AG04450 (cell line): ENCODE data around the gene ABCA7. TPM values are rescaled to one million over a fixed set of nuclear protein-coding genes. Genes with fewer than 3 reads are reported as not detected.

Experiments
- CTCF ChIA-PET: fragments of 300-600, 350-600 bp; formaldehyde crosslinking; extraction: SDS; loops from one replicate; lab custom pipeline; 2022; ENCODE audit warnings: antibody characterized with exemption, inconsistent platforms; lab: Charles Lee
- POLR2A ChIA-PET: fragments of 350-600 bp; formaldehyde crosslinking; extraction: SDS; loops from one replicate; lab custom pipeline; 2021; ENCODE audit warnings: antibody characterized with exemption, inconsistent platforms; lab: Yijun Ruan, JAX
- DNase-seq: peaks from one replicate; pipeline ENCODE4 v3.0.0-alpha.2; 2011; ENCODE audit warnings: low read depth, low spot score
- H3K27ac ChIP-seq: one replicate; pipeline ENCODE4 v1.5.1; 2012; ENCODE audit warnings: low read depth, low read length, control low read depth
- H3K27me3 ChIP-seq: one replicate; pipeline ENCODE4 v1.6.0; 2012; ENCODE audit warnings: low read length; ENCODE audit not compliant: control insufficient read depth, insufficient read depth
- H3K4me3 ChIP-seq: 2 replicates; pipeline ENCODE4 v1.5.1; 2011; ENCODE audit warnings: mild to moderate bottlenecking, low read depth, low read length, control low read depth
- H3K9me3 ChIP-seq: 2 replicates; pipeline ENCODE4 v1.5.1; 2012; ENCODE audit warnings: low read length; ENCODE audit not compliant: control insufficient read depth, insufficient read depth
- CTCF ChIP-seq: IDR thresholded peaks from 2 replicates; pipeline ENCODE4 v1.5.1; 2011; ENCODE audit warnings: low read depth, low read length, control low read depth, inconsistent platforms
- polyA plus RNA-seq: library from polyadenylated mRNA; depleted of rRNA; stranded (reverse); fragments of >200 nt; gene quantifications from 2 replicates; pipeline ENCODE4 v1.2.3, GENCODE V29; 2011

ABCA7 gene
- polyA plus RNA-seq, 1 experiment, result 1.6 TPM

GRCh38 chr19:1049800-1050199 lies 9.9 kb downstream of the ABCA7 start:
- TF ChIP-seq CTCF, result no peak
- H3K27me3 ChIP-seq, result no peaks in the 10 kb centered on the region
- POLR2A ChIA-PET, result no interaction called here
- H3K4me3 ChIP-seq, result no peak overlapping the region
- peaks cover 67% of the 10 kb centered on the region for H3K9me3 ChIP-seq
- no peak for DNase-seq
- CTCF ChIA-PET, result no interaction called here
- no peak overlapping the region for H3K27ac ChIP-seq

GRCh38 chr19:1050989-1051788 lies 11.3 kb downstream of the ABCA7 start:
- Histone ChIP-seq H3K9me3 (peaks cover 68% of the 10 kb centered on the region), H3K27ac (no peak overlapping the region), H3K27me3 (no peaks in the 10 kb centered on the region), H3K4me3 (no peak overlapping the region)
- ChIA-PET POLR2A (interaction anchor here (1.1 kb wide), 1 partner anchor 12 kb away, joined by 3 read pairs; the partner anchor contains the start of gene ABCA7), CTCF (no interaction called here)
- TF ChIP-seq CTCF, result no peak
- DNase-seq, result no peak

GRCh38 chr19:1051791-1052190 lies 11.9 kb downstream of the ABCA7 start:
- no peak overlapping the region for H3K27ac ChIP-seq
- H3K4me3 ChIP-seq, result no peak overlapping the region
- CTCF ChIA-PET, result no interaction called here
- POLR2A ChIA-PET, result interaction anchor here (1.1 kb wide), 1 partner anchor 12 kb away, joined by 3 read pairs; the partner anchor contains the start of gene ABCA7
- TF ChIP-seq CTCF, result no peak
- DNase-seq, result no peak
- H3K9me3 ChIP-seq, result peaks cover 68% of the 10 kb centered on the region
- no peaks in the 10 kb centered on the region for H3K27me3 ChIP-seq

GRCh38 chr19:1052349-1052975 lies 12.6 kb downstream of the ABCA7 start:
- ChIA-PET CTCF (no interaction called here), POLR2A (no interaction called here)
- Histone ChIP-seq H3K9me3 (peaks cover 69% of the 10 kb centered on the region), H3K27ac (no peak overlapping the region), H3K27me3 (no peaks in the 10 kb centered on the region), H3K4me3 (no peak overlapping the region)
- TF ChIP-seq CTCF, result no peak
- DNase-seq, result no peak
